ENCODE measurements around the gene BPIFB1.

Gene BPIFB1

GRCh38 chr20:33306807-33307206, 23.8 kb downstream of the BPIFB1 start:
- Histone ChIP-seq H3K79me1 (ENCODE audit: low read length) (no peaks in the 10 kb centered on the region), H3K18ac (ENCODE audit: low read length) (no peak overlapping the region), H3K4me2 (ENCODE audit: low read length) (no peak overlapping the region), H3K4ac (ENCODE audit: low read depth, low read length) (no peak overlapping the region), H3K36me3 (ENCODE audit: control insufficient read depth in 1 of 2, insufficient read depth in 2 of 2, low read length in 2 of 2) (no peaks in the 10 kb centered on the region), H3K14ac (ENCODE audit: low read length) (no peak overlapping the region), H4K91ac (ENCODE audit: low read depth, low read length) (no peak overlapping the region), H3K4me3 (ENCODE audit: low read depth, low read length) (no peak overlapping the region), H3K79me2 (ENCODE audit: control insufficient read depth, insufficient read depth, low read length, poor library complexity) (no peaks in the 10 kb centered on the region), H3K27me3 (ENCODE audit: insufficient read depth, low read length) (no peaks in the 10 kb centered on the region), H2AFZ (ENCODE audit: insufficient read depth, low read length, poor library complexity) (no peak overlapping the region), H4K8ac (ENCODE audit: low read depth, low read length) (no peak overlapping the region), H3K4me1 (ENCODE audit: control insufficient read depth in 1 of 2, insufficient read depth in 2 of 2, low read length in 2 of 2) (no peaks in the 10 kb centered on the region), H3K9me3 (ENCODE audit: insufficient read depth, low read depth, low read length) (peaks cover 7% of the 10 kb centered on the region), H4K12ac (ENCODE audit: low read depth, low read length) (no peak overlapping the region), H2BK120ac (ENCODE audit: insufficient read depth, low read length, poor library complexity) (no peak overlapping the region), H3K9ac (ENCODE audit: low read length) (no peak overlapping the region), H2AK5ac (ENCODE audit: low read length) (no peak overlapping the region), H2BK12ac (ENCODE audit: low read length) (no peak overlapping the region), H3K27ac (ENCODE audit: low read depth, low read length) (no peak overlapping the region), H3K23ac (ENCODE audit: low read length) (no peak overlapping the region), H2BK5ac (ENCODE audit: low read depth, low read length, poor library complexity) (no peak overlapping the region)
- WGBS (ENCODE audit: extremely low coverage, insufficient coverage, insufficient read length): no CpG with 5 or more reads among the region's 2 CpGs
- no peak for DNase-seq

GRCh38 chr20:33308668-33309067, 25.7 kb downstream of the BPIFB1 start:
- Histone ChIP-seq H3K27me3 (ENCODE audit: insufficient read depth, low read length) (no peaks in the 10 kb centered on the region), H3K4me2 (ENCODE audit: low read length) (no peak overlapping the region), H3K4me3 (ENCODE audit: low read depth, low read length) (peak overlapping the region; percentile 31), H2BK120ac (ENCODE audit: insufficient read depth, low read length, poor library complexity) (no peak overlapping the region), H4K91ac (ENCODE audit: low read depth, low read length) (no peak overlapping the region), H2BK5ac (ENCODE audit: low read depth, low read length, poor library complexity) (no peak overlapping the region), H3K79me1 (ENCODE audit: low read length) (no peaks in the 10 kb centered on the region), H3K27ac (ENCODE audit: low read depth, low read length) (no peak overlapping the region), H3K4me1 (ENCODE audit: control insufficient read depth in 1 of 2, insufficient read depth in 2 of 2, low read length in 2 of 2) (no peaks in the 10 kb centered on the region), H3K23ac (ENCODE audit: low read length) (no peak overlapping the region), H2AFZ (ENCODE audit: insufficient read depth, low read length, poor library complexity) (no peak overlapping the region), H3K36me3 (ENCODE audit: control insufficient read depth in 1 of 2, insufficient read depth in 2 of 2, low read length in 2 of 2) (no peaks in the 10 kb centered on the region), H2AK5ac (ENCODE audit: low read length) (no peak overlapping the region), H3K9ac (ENCODE audit: low read length) (peak overlapping the region; percentile 63), H4K8ac (ENCODE audit: low read depth, low read length) (no peak overlapping the region), H3K14ac (ENCODE audit: low read length) (no peak overlapping the region), H2BK12ac (ENCODE audit: low read length) (no peak overlapping the region), H3K4ac (ENCODE audit: low read depth, low read length) (no peak overlapping the region), H3K9me3 (ENCODE audit: insufficient read depth, low read depth, low read length) (peaks cover 7% of the 10 kb centered on the region), H3K18ac (ENCODE audit: low read length) (no peak overlapping the region), H3K79me2 (ENCODE audit: control insufficient read depth, insufficient read depth, low read length, poor library complexity) (no peaks in the 10 kb centered on the region), H4K12ac (ENCODE audit: low read depth, low read length) (no peak overlapping the region)
- WGBS (ENCODE audit: extremely low coverage, insufficient coverage, insufficient read length): no CpG with 5 or more reads among the region's 2 CpGs
- no peak for DNase-seq

GRCh38 chr20:33309631-33310030, 26.6 kb downstream of the BPIFB1 start:
- Histone ChIP-seq H4K8ac (ENCODE audit: low read depth, low read length) (no peak overlapping the region), H3K79me2 (ENCODE audit: control insufficient read depth, insufficient read depth, low read length, poor library complexity) (no peaks in the 10 kb centered on the region), H2AK5ac (ENCODE audit: low read length) (no peak overlapping the region), H3K14ac (ENCODE audit: low read length) (no peak overlapping the region), H4K91ac (ENCODE audit: low read depth, low read length) (no peak overlapping the region), H3K9me3 (ENCODE audit: insufficient read depth, low read depth, low read length) (peaks cover 7% of the 10 kb centered on the region), H3K27me3 (ENCODE audit: insufficient read depth, low read length) (no peaks in the 10 kb centered on the region), H3K18ac (ENCODE audit: low read length) (no peak overlapping the region), H3K27ac (ENCODE audit: low read depth, low read length) (no peak overlapping the region), H3K36me3 (ENCODE audit: control insufficient read depth in 1 of 2, insufficient read depth in 2 of 2, low read length in 2 of 2) (no peaks in the 10 kb centered on the region), H3K4me3 (ENCODE audit: low read depth, low read length) (no peak overlapping the region), H3K4me2 (ENCODE audit: low read length) (no peak overlapping the region), H4K12ac (ENCODE audit: low read depth, low read length) (no peak overlapping the region), H3K79me1 (ENCODE audit: low read length) (no peaks in the 10 kb centered on the region), H2BK12ac (ENCODE audit: low read length) (no peak overlapping the region), H2BK120ac (ENCODE audit: insufficient read depth, low read length, poor library complexity) (no peak overlapping the region), H3K9ac (ENCODE audit: low read length) (no peak overlapping the region), H3K23ac (ENCODE audit: low read length) (no peak overlapping the region), H2BK5ac (ENCODE audit: low read depth, low read length, poor library complexity) (no peak overlapping the region), H2AFZ (ENCODE audit: insufficient read depth, low read length, poor library complexity) (no peak overlapping the region), H3K4ac (ENCODE audit: low read depth, low read length) (no peak overlapping the region), H3K4me1 (ENCODE audit: control insufficient read depth in 1 of 2, insufficient read depth in 2 of 2, low read length in 2 of 2) (no peaks in the 10 kb centered on the region)
- DNase-seq: no peak
- no CpG with 5 or more reads among the region's 2 CpGs for WGBS (ENCODE audit: extremely low coverage, insufficient coverage, insufficient read length)

GRCh38 chr20:33310327-33310899, 27.4 kb downstream of the BPIFB1 start:
- H2AFZ ChIP-seq (ENCODE audit: insufficient read depth, low read length, poor library complexity): no peak overlapping the region
- H3K4me3 ChIP-seq (ENCODE audit: low read depth, low read length): no peak overlapping the region
- H2BK5ac ChIP-seq (ENCODE audit: low read depth, low read length, poor library complexity): no peak overlapping the region
- WGBS (ENCODE audit: extremely low coverage, insufficient coverage, insufficient read length): no CpG with 5 or more reads among the region's 6 CpGs
- no peak overlapping the region for H3K9ac ChIP-seq (ENCODE audit: low read length)
- H2BK120ac ChIP-seq (ENCODE audit: insufficient read depth, low read length, poor library complexity): no peak overlapping the region
- no peak overlapping the region for H4K91ac ChIP-seq (ENCODE audit: low read depth, low read length)
- H3K4me1 ChIP-seq (ENCODE audit: control insufficient read depth in 1 of 2, insufficient read depth in 2 of 2, low read length in 2 of 2): no peaks in the 10 kb centered on the region
- H3K79me1 ChIP-seq (ENCODE audit: low read length): no peaks in the 10 kb centered on the region
- H4K8ac ChIP-seq (ENCODE audit: low read depth, low read length): no peak overlapping the region
- no peak overlapping the region for H3K18ac ChIP-seq (ENCODE audit: low read length)
- H2BK12ac ChIP-seq (ENCODE audit: low read length): no peak overlapping the region
- H3K4ac ChIP-seq (ENCODE audit: low read depth, low read length): no peak overlapping the region
- no peak for DNase-seq
- peaks cover 7% of the 10 kb centered on the region for H3K9me3 ChIP-seq (ENCODE audit: insufficient read depth, low read depth, low read length)
- H4K12ac ChIP-seq (ENCODE audit: low read depth, low read length): no peak overlapping the region
- H3K27me3 ChIP-seq (ENCODE audit: insufficient read depth, low read length): no peaks in the 10 kb centered on the region
- H3K14ac ChIP-seq (ENCODE audit: low read length): no peak overlapping the region
- H3K79me2 ChIP-seq (ENCODE audit: control insufficient read depth, insufficient read depth, low read length, poor library complexity): no peaks in the 10 kb centered on the region
- no peak overlapping the region for H2AK5ac ChIP-seq (ENCODE audit: low read length)
- no peak overlapping the region for H3K23ac ChIP-seq (ENCODE audit: low read length)
- no peaks in the 10 kb centered on the region for H3K36me3 ChIP-seq (ENCODE audit: control insufficient read depth in 1 of 2, insufficient read depth in 2 of 2, low read length in 2 of 2)
- no peak overlapping the region for H3K27ac ChIP-seq (ENCODE audit: low read depth, low read length)
- H3K4me2 ChIP-seq (ENCODE audit: low read length): no peak overlapping the region

Data from trophoblast cell (in vitro differentiated cells and primary cell).